Hepatocyte (in vitro differentiated cells): Measurements from ENCODE around the gene HTD2. TPM values are rescaled to one million over a fixed set of nuclear protein-coding genes. Genes with fewer than 3 reads are reported as not detected.
A peak's percentile ranks its signal among the peaks of the same experiment; 100 is the strongest.

Experiments used
- DNase-seq: peaks from one replicate; pipeline ENCODE4 v3.0.0-alpha.2; 2016; ENCODE audit warnings: low spot score
- H2AFZ ChIP-seq: fragments of 200-600 bp; sonication (generic); 2 replicates; pipeline ENCODE4 v1.6.0; 2016; ENCODE audit warnings: antibody characterized with exemption, mild to moderate bottlenecking
- H3K27ac ChIP-seq: fragments of 200-600 bp; sonication (generic); 2 replicates; pipeline ENCODE4 v1.5.1; 2016; ENCODE audit warnings: mild to moderate bottlenecking
- H3K27me3 ChIP-seq: fragments of 200-600 bp; sonication (generic); 2 replicates; pipeline ENCODE4 v1.6.1; 2016
- H3K36me3 ChIP-seq: fragments of 200-600 bp; sonication (generic); replicated peaks from 2 replicates; pipeline ENCODE4 v1.5.1; 2016; ENCODE audit warnings: low read depth; ENCODE audit not compliant: insufficient read depth
- H3K4me1 ChIP-seq: fragments of 200-600 bp; sonication (generic); 2 replicates; pipeline ENCODE4 v1.5.1; 2016; ENCODE audit warnings: mild to moderate bottlenecking, moderate library complexity; ENCODE audit not compliant: insufficient read depth
- H3K4me2 ChIP-seq: fragments of 200-600 bp; sonication (generic); 2 replicates; pipeline ENCODE4 v1.6.0; 2016
- H3K4me3 ChIP-seq: fragments of 200-600 bp; sonication (generic); 2 replicates; pipeline ENCODE4 v1.5.1; 2016; ENCODE audit warnings: mild to moderate bottlenecking
- H3K79me2 ChIP-seq: fragments of 200-600 bp; sonication (generic); 2 replicates; pipeline ENCODE4 v1.6.0; 2017; ENCODE audit warnings: mild to moderate bottlenecking
- H3K9me2 ChIP-seq: fragments of 200-600 bp; sonication (generic); replicated peaks from 2 replicates; pipeline ENCODE4 v1.6.0; 2017; ENCODE audit warnings: mild to moderate bottlenecking; ENCODE audit not compliant: insufficient read depth
- H3K9me3 ChIP-seq: fragments of 200-600 bp; sonication (generic); 2 replicates; pipeline ENCODE4 v1.5.1; 2016; ENCODE audit warnings: low read depth, mild to moderate bottlenecking
- H4K20me1 ChIP-seq: fragments of 200-600 bp; sonication (generic); 2 replicates; pipeline ENCODE4 v1.6.0; 2016; ENCODE audit warnings: mild to moderate bottlenecking; ENCODE audit not compliant: insufficient read depth, poor library complexity, severe bottlenecking
- EZH2 ChIP-seq: fragments of 200-600 bp; sonication (generic); IDR thresholded peaks from 2 replicates; pipeline ENCODE4 v1.6.1; 2016; ENCODE audit warnings: antibody characterized with exemption, mild to moderate bottlenecking, borderline replicate concordance
- EZH2phosphoT487 ChIP-seq: fragments of 200-600 bp; sonication (generic); IDR thresholded peaks from one replicate; pipeline ENCODE4 v1.6.1; 2018; ENCODE audit warnings: antibody characterized with exemption, mild to moderate bottlenecking, low read depth, moderate library complexity; ENCODE audit not compliant: unreplicated experiment, severe bottlenecking
- WGBS: methylation state at CpG from one replicate; pipeline ENCODE4 v1.1.6; 2016; ENCODE audit warnings: low lambda C conversion rate; ENCODE audit errors: missing lambda C conversion rate; 5-methylcytosine and 5-hydroxymethylcytosine counted together
- polyA plus RNA-seq: library from polyadenylated mRNA; unstranded; fragments of >200 nt; fragmentation: Nextera tagmentation; extraction: Ambion mirVana; gene quantifications from 2 replicates; pipeline ENCODE4 v1.2.1, GENCODE V29; 2016
- total RNA-seq: library from RNA; depleted of rRNA; stranded (reverse); fragments of >200 nt; gene quantifications from 2 replicates; pipeline ENCODE4 v1.2.3, GENCODE V29; 2014
- TF ChIP-seq, protein P1 (sequence below): fragments of 200-600 bp; sonication (generic); IDR thresholded peaks from 2 replicates; pipeline ENCODE4 v1.5.1; 2016; ENCODE audit warnings: antibody characterized with exemption, mild to moderate bottlenecking; ENCODE audit not compliant: poor library complexity

The HTD2 gene
- total and polyA plus RNA-seq, 2 experiments from 2014 or later = 13.0 to 19.0 TPM

DNA sequence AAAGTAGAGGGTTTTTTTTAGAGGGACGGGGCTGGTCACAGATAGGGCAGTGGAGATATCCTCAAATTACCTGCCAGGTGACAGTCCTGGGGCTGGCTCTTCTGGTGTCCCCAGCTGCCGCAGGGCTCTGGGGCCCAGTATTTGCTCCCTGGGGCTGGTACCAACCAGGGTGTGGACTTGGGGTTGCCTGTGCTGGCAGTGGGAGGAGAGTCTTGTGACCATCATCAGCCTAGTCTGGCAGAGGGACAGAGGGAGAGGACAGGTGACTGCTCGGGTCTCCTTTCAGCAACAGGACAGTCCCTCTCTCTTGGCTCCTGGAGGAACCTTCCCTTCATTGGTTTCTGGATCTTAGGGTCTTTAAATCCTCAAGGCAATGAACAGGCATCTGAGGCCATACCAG is 8.1 kb upstream of the HTD2 start:
- no peaks in the 10 kb centered on the region for H3K79me2 ChIP-seq
- DNase-seq = no peak
- no peaks in the 10 kb centered on the region for H3K36me3 ChIP-seq
- 79% methylated on average over 3 of the region's 3 CpGs for WGBS
- H4K20me1 ChIP-seq = no peaks in the 10 kb centered on the region
- H3K9me2 ChIP-seq = no peaks in the 10 kb centered on the region
- H3K27ac ChIP-seq = no peak overlapping the region
- H3K27me3 ChIP-seq = no peaks in the 10 kb centered on the region
- no peak overlapping the region for H2AFZ ChIP-seq
- no peaks in the 10 kb centered on the region for H3K9me3 ChIP-seq
- TF ChIP-seq EZH2phosphoT487 (no peak), EZH2 (no peak)
- TF ChIP-seq, protein P1, sequence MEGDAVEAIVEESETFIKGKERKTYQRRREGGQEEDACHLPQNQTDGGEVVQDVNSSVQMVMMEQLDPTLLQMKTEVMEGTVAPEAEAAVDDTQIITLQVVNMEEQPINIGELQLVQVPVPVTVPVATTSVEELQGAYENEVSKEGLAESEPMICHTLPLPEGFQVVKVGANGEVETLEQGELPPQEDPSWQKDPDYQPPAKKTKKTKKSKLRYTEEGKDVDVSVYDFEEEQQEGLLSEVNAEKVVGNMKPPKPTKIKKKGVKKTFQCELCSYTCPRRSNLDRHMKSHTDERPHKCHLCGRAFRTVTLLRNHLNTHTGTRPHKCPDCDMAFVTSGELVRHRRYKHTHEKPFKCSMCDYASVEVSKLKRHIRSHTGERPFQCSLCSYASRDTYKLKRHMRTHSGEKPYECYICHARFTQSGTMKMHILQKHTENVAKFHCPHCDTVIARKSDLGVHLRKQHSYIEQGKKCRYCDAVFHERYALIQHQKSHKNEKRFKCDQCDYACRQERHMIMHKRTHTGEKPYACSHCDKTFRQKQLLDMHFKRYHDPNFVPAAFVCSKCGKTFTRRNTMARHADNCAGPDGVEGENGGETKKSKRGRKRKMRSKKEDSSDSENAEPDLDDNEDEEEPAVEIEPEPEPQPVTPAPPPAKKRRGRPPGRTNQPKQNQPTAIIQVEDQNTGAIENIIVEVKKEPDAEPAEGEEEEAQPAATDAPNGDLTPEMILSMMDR = no peak
- H3K4me2 ChIP-seq = no peak overlapping the region
- H3K4me3 ChIP-seq = no peak overlapping the region
- H3K4me1 ChIP-seq = no peaks in the 10 kb centered on the region

DNA sequence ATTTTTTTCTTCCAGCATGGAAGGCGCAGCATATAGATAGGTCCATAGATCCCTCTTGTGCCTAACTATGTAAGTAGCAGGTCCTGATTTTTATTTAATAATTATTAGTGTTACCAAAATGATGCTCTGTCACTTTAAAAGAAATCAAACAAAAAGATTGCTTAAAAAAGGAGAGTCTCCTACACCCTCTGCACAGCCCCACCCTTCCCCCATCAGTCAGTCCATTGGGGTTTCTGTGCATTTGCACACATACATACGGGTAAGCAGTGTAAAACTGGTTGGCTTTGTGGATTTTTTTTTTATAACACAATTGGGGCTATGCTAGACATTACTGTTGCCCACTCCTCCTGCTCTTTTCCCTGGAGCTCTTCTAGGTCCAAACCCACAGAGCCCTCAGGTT is 7.2 kb upstream of the HTD2 start:
- Histone ChIP-seq H3K36me3 (no peaks in the 10 kb centered on the region), H3K27me3 (no peaks in the 10 kb centered on the region), H4K20me1 (no peaks in the 10 kb centered on the region), H3K9me3 (no peaks in the 10 kb centered on the region), H3K4me3 (no peak overlapping the region), H3K79me2 (no peaks in the 10 kb centered on the region), H3K9me2 (no peaks in the 10 kb centered on the region), H2AFZ (no peak overlapping the region), H3K4me2 (no peak overlapping the region), H3K4me1 (no peaks in the 10 kb centered on the region), H3K27ac (no peak overlapping the region)
- TF ChIP-seq EZH2phosphoT487 (no peak), EZH2 (no peak)
- TF ChIP-seq, protein P1 = no peak
- no peak for DNase-seq
- 83% methylated on average over 2 of the region's 2 CpGs for WGBS

DNA sequence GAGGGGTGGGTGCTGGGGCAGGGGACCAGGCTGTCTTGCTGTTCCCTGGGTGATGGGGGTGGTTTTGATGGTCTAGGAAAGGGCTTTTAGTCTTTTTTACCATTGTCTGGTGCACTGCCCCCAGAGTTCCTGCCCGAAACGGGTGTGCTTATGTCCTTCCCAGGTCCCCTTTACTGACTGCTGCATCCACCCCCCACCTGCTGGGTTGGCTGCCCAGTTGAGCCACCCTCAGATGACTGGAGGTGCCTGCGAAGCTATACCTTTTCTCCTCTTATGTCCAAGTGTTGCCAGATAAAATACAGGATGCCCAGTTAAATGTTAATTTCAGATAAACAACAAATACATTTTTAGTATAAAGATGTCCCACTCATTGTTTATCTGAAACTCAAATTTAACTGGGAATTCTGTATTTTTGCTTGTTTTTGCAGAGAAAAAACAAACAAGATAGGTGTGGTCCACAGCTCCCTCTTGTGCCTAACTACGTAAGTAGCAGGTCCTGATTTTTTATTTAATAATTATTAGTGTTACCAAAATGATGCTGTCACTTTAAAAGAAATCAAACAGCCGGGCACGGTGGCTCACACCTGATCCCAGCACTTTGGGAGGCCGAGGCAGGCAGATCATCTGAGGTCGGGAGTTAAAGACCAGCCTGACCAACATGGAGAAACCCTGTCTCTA is 6.3 kb upstream of the HTD2 start:
- no peaks in the 10 kb centered on the region for H3K79me2 ChIP-seq
- no peak overlapping the region for H3K4me2 ChIP-seq
- TF ChIP-seq, protein P1 = peak; percentile 87
- TF ChIP-seq EZH2 (no peak), EZH2phosphoT487 (no peak)
- no peaks in the 10 kb centered on the region for H3K4me1 ChIP-seq
- no peak overlapping the region for H2AFZ ChIP-seq
- H3K9me3 ChIP-seq = no peaks in the 10 kb centered on the region
- 23% methylated on average over 8 of the region's 8 CpGs for WGBS
- no peak overlapping the region for H3K4me3 ChIP-seq
- H3K36me3 ChIP-seq = no peaks in the 10 kb centered on the region
- DNase-seq = peak; percentile 59
- H4K20me1 ChIP-seq = no peaks in the 10 kb centered on the region
- no peak overlapping the region for H3K27ac ChIP-seq
- no peaks in the 10 kb centered on the region for H3K9me2 ChIP-seq
- H3K27me3 ChIP-seq = no peaks in the 10 kb centered on the region
